Effector memory CD4-positive, alpha-beta T cell (primary cell): ENCODE results near the gene PIEZO2.

Experiments used
- DNase-seq, 3 donors: peaks; one replicate each; pipeline ENCODE4 v3.0.0-alpha.2; 2020
- H3K27ac ChIP-seq: 2 replicates; pipeline ENCODE4 v1.7.0; 2013; ENCODE audit warnings: mild to moderate bottlenecking, low read length, moderate library complexity; ENCODE audit not compliant: insufficient read depth, poor library complexity, severe bottlenecking
- H3K27me3 ChIP-seq: replicated peaks from 2 replicates; pipeline ENCODE4 v1.7.0; 2013; ENCODE audit warnings: mild to moderate bottlenecking, low read length; ENCODE audit not compliant: insufficient read depth, control insufficient read depth, poor library complexity, severe bottlenecking
- H3K36me3 ChIP-seq: 2 replicates; pipeline ENCODE4 v1.7.0; 2013; ENCODE audit warnings: mild to moderate bottlenecking, low read length, moderate library complexity; ENCODE audit not compliant: control insufficient read depth, insufficient read depth
- H3K4me1 ChIP-seq: 2 replicates; pipeline ENCODE4 v1.7.0; 2013; ENCODE audit warnings: low read length, mild to moderate bottlenecking; ENCODE audit not compliant: control insufficient read depth, insufficient read depth, poor library complexity, severe bottlenecking
- H3K4me3 ChIP-seq: 2 replicates; pipeline ENCODE4 v1.7.0; 2013; ENCODE audit warnings: low read length, low read depth, mild to moderate bottlenecking; ENCODE audit not compliant: insufficient read depth, poor library complexity, severe bottlenecking
- H3K9me3 ChIP-seq: 2 replicates; pipeline ENCODE4 v1.7.0; 2013; ENCODE audit warnings: mild to moderate bottlenecking, low read length, moderate library complexity; ENCODE audit not compliant: control insufficient read depth

The PIEZO2 gene

DNA sequence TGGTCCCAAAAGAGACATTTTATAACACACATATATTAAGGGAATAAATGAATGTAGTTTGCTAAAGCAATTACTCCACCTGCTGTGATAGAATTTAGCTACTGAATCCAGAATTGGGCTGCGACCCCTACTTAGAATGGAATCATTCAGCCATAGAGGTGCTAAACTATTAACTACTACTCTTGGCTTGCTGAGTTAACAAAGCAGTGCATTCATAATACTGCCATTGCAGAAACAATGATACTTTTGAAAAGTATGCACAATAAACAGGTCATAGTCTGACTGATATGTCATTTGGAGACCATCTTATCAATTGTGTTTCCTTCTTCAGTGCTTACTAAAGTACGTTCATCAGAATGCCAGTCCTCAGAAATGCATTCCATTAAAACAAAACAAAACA lies 273.6 kb downstream of the PIEZO2 start:
- Histone ChIP-seq H3K4me3 (no peak overlapping the region), H3K4me1 (no peaks in the 10 kb centered on the region), H3K27ac (no peak overlapping the region), H3K9me3 (no peaks in the 10 kb centered on the region), H3K36me3 (no peaks in the 10 kb centered on the region), H3K27me3 (no peaks in the 10 kb centered on the region)
- DNase-seq: no peak

DNA sequence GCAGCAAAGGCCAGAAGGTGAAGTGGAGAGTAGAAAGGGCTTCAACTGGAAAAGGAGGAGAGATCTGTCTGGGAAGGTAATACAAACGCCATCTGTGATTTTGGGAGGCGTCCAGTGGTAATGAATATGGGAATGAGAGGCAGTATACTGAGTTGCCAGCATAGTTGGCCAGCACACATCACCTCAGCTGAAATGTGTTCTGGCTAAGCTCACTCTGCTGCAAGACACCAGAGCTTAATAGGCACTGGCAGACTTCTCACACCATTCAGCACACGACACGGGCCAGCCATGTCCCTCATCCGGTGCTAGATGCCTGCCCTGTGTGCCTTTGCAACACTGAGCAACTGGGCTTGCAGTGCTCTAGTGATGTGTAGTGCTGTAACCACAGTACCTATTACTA lies 277.1 kb downstream of the PIEZO2 start:
- H3K4me3 ChIP-seq: no peak overlapping the region
- no peak overlapping the region for H3K27ac ChIP-seq
- no peaks in the 10 kb centered on the region for H3K27me3 ChIP-seq
- no peaks in the 10 kb centered on the region for H3K9me3 ChIP-seq
- DNase-seq: no peak
- H3K4me1 ChIP-seq: no peaks in the 10 kb centered on the region
- no peaks in the 10 kb centered on the region for H3K36me3 ChIP-seq

DNA sequence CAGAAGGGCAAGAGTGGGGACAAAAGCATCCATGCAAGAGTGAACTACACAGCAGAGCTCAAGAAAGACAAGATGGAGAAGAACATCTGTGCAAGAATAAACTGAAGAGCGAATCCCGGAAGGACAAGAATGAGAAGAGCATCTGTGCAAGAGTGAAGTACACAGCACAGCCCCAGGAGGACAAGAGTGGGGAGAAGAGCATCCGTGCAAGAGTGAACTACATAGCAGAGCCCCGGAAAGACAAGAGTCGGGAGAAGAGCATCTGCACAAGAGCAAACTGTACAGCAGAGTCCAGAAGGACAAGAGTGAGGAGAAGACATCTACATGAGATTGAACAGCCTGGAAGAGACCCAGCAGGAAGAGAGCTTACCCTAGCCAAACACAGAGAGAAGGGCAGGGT lies 284.6 kb downstream of the PIEZO2 start:
- Histone ChIP-seq H3K4me1 (no peaks in the 10 kb centered on the region), H3K27me3 (no peaks in the 10 kb centered on the region), H3K36me3 (no peaks in the 10 kb centered on the region), H3K4me3 (no peak overlapping the region), H3K27ac (no peak overlapping the region), H3K9me3 (no peaks in the 10 kb centered on the region)
- DNase-seq: no peak

DNA sequence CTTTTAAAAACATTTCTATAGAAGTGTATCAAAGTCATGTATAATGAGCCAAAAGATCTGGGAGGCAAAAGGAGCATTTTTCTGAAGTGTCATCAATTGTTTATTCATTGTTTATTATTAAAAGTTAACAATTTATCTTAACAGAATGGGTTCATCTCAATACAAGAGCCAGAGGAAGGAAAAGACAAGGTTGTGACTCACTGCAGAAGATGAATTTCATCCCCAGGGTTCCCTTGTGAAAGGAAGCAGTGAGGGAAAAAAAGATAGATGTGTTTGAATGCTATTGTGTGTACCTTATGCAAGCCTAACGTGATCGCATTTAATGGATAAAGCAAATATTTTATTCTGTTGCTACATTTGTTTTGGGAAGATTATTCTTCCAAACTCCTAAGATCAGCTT lies 286.3 kb downstream of the PIEZO2 start:
- no peaks in the 10 kb centered on the region for H3K4me1 ChIP-seq
- no peaks in the 10 kb centered on the region for H3K36me3 ChIP-seq
- H3K9me3 ChIP-seq: no peaks in the 10 kb centered on the region
- no peak overlapping the region for H3K4me3 ChIP-seq
- DNase-seq: no peak
- no peak overlapping the region for H3K27ac ChIP-seq
- no peaks in the 10 kb centered on the region for H3K27me3 ChIP-seq

DNA sequence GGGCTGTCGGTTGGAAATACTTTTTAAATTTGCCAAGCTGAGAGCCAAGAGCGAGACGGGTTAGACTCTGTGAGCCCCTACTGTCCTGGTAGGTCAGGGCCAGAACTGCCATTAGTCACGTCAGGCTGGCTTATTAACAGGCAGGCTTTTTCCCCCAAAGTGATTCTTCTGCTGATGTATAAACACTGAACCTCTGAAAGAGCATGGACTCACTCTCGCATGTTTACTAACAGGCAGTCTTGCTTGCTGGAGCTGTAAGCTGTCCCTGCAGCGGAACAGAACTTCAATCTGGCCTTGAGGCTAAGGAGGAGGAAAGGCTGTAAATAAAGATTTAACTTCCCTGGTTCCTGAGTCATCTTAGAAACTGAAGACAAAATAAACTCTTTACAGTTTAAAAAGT lies 288.4 kb downstream of the PIEZO2 start:
- H3K4me3 ChIP-seq: no peak overlapping the region
- no peak for DNase-seq
- H3K27me3 ChIP-seq: no peaks in the 10 kb centered on the region

DNA sequence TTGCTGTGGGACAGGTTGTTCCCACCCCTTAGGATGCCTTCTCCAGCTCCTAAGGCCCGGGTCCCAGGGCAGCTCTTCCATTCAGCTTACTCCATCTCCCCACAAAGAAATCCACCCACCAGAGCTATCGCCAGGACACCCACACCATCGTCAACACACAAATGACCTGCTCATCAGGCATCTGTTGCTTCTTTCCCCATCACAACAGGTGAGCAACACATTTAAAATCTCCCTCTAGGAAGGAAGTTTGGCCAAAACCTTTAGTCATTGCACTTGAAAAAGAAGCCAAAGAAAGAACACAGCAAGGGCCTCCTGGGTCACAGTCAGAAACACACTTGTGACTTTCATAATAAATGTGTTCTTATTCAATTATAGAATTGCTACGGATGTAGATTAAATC lies 289.0 kb downstream of the PIEZO2 start:
- H3K9me3 ChIP-seq: no peaks in the 10 kb centered on the region
- H3K4me1 ChIP-seq: no peaks in the 10 kb centered on the region
- no peaks in the 10 kb centered on the region for H3K36me3 ChIP-seq
- H3K4me3 ChIP-seq: no peak overlapping the region
- no peaks in the 10 kb centered on the region for H3K27me3 ChIP-seq
- no peak overlapping the region for H3K27ac ChIP-seq
- no peak for DNase-seq

More for the DNA sequence above, 288.4 kb downstream of the PIEZO2 start:
- no peak overlapping the region for H3K27ac ChIP-seq
- no peaks in the 10 kb centered on the region for H3K36me3 ChIP-seq
- H3K9me3 ChIP-seq: no peaks in the 10 kb centered on the region
- no peaks in the 10 kb centered on the region for H3K4me1 ChIP-seq

DNA sequence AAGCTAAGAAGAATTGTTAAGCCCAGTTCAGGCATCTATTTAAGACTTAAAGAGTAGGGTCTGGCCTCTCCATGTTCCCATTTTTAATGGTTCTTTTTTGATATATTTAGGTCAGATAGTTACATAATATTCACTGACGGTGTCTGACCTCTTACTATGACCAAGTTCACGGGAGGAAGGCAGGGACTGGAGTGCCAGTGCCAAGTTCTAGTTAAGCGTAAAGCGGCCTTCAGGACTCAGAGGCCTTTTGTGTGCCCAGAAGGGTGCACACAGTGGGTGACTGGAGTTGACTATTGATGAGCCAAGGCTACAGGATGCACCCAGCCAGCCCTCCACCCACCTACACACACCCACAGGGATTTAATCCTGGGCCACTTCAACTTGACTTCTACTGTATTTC lies 290.9 kb downstream of the PIEZO2 start:
- no peaks in the 10 kb centered on the region for H3K27me3 ChIP-seq
- no peaks in the 10 kb centered on the region for H3K9me3 ChIP-seq
- DNase-seq: no peak
- no peak overlapping the region for H3K27ac ChIP-seq
- H3K4me3 ChIP-seq: no peak overlapping the region
- no peaks in the 10 kb centered on the region for H3K4me1 ChIP-seq
- H3K36me3 ChIP-seq: no peaks in the 10 kb centered on the region

DNA sequence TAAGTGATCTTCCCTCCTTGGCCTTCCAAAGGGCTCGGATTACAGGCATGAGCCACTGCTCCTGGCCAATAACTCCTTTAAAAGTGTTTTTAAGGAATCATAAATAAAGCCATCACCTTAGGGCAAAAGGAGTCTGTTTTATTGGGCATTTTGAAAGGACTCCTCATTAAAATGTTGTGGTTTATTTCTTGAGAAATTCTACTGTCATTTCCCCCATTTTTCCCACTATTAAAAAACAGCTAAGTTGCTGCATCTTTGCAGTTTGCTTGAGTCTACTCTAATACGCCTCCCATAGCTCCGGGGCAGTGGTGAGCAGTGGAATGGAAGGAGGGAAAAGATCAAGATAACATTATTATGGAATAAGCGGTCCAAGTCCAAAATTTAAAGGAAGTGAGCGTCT lies 293.2 kb downstream of the PIEZO2 start:
- Histone ChIP-seq H3K36me3 (no peaks in the 10 kb centered on the region), H3K27ac (no peak overlapping the region), H3K4me1 (no peaks in the 10 kb centered on the region), H3K4me3 (no peak overlapping the region), H3K27me3 (no peaks in the 10 kb centered on the region), H3K9me3 (no peaks in the 10 kb centered on the region)
- no peak for DNase-seq

DNA sequence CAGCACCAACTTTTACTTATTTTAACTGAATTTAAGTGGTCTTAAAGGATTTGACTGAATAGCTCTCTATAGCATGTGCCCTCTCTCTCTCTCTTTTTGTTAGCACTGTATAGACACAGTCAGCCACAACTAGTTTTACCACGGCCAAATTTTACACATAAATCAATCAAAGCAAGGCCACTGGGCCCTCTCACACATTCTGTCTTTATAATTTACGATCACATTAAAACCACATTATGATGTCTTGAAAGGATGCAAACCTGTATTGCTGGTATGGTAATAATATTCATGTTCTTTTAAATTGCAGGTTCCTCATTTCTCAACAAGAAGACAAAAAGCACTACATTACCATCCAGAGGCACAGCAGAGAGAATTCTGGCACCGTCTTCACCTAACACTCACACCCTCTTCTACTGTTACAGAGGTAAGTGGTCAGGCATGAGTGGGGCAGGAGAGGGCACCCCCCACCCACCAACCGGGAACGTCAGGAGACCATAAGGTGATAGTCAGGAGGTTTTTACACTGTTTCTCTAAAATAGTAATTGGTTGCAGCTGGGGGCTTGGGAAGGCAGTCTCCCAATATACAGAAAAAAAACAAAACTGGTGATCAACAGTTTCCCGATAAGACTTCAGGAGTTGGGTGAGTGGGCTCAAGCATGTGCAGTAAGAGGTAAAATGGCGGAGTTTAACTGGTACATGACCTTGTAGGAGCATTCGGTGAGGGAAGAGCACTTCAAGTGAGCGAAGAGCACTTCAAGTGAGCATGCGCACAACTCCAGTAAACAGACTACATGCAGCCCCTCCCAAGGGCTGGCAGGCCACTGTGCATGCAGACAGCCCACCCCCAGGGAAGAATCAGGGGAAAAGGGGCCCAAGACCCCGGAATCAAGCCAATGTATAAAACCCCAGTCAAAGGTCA lies 296.7 kb downstream of the PIEZO2 start:
- H3K36me3 ChIP-seq: no peaks in the 10 kb centered on the region
- no peak overlapping the region for H3K27ac ChIP-seq
- H3K4me1 ChIP-seq: no peaks in the 10 kb centered on the region
- no peak for DNase-seq
- H3K4me3 ChIP-seq: no peak overlapping the region
- no peaks in the 10 kb centered on the region for H3K27me3 ChIP-seq
- H3K9me3 ChIP-seq: no peaks in the 10 kb centered on the region

DNA sequence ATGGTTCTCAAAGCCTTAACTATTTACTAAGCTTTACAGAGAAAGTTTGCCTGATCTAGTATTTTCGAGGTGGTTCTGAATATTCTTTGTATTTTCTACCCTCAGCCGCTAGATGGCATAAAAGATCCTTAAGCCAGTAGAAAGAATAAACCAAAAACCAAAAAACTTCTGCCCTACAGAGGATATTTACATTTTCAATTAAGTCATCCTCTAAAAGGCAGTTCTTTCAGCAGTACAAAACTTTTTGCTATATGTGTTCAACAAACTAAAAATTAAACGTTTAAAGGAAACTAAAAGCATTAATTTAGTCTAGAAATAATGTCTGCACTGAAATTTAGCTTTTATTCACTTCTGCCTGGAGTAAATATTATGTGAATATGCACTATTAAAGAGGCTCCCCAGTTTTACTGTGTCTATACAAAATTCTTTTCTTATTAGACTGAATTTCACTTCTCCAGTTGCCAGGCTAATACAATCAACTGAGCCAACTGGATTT lies 297.5 kb downstream of the PIEZO2 start:
- H3K4me3 ChIP-seq: no peak overlapping the region
- DNase-seq: no peak
- H3K27ac ChIP-seq: no peak overlapping the region
- H3K36me3 ChIP-seq: no peaks in the 10 kb centered on the region
- H3K4me1 ChIP-seq: no peaks in the 10 kb centered on the region
- H3K9me3 ChIP-seq: no peaks in the 10 kb centered on the region
- no peaks in the 10 kb centered on the region for H3K27me3 ChIP-seq
